ENCODE measurements around the gene ITPKA. TPM values are rescaled to one million over a fixed set of nuclear protein-coding genes. Genes with fewer than 3 reads are reported as not detected.

Gene ITPKA
- total RNA-seq, 1 donor from 2014 or later, result 1.5 TPM

GRCh38 chr15:41492597-41493204 lies 973 bp upstream of the ITPKA start:
- peaks cover 2% of the 10 kb centered on the region for H3K36me3 Mint-ChIP-seq (ENCODE audit: low read depth)
- no peaks in the 10 kb centered on the region for H3K9me3 Mint-ChIP-seq
- peaks cover 61% of the 10 kb centered on the region for H3K27me3 Mint-ChIP-seq (ENCODE audit: low read depth)
- DNase-seq (ENCODE audit: low read depth, low spot score), result no peak
- TF ChIP-seq CTCF (conservative IDR thresholded peaks at IDR 0.05), result no peak
- H3K4me3 Mint-ChIP-seq, result peak overlapping the region; percentile 82
- no peak overlapping the region for H3K27ac Mint-ChIP-seq (ENCODE audit: unreplicated experiment)
- peaks cover 16% of the 10 kb centered on the region for H3K4me1 Mint-ChIP-seq

- no peak for TF ChIP-seq CTCF (conservative IDR thresholded peaks at IDR 0.05)
- no peak overlapping the region for H3K4me3 Mint-ChIP-seq
- H3K4me1 Mint-ChIP-seq, result peaks cover 12% of the 10 kb centered on the region
- no peak overlapping the region for H3K27ac Mint-ChIP-seq (ENCODE audit: unreplicated experiment)
- no peaks in the 10 kb centered on the region for H3K36me3 Mint-ChIP-seq (ENCODE audit: low read depth)
- no peak for DNase-seq (ENCODE audit: low read depth, low spot score)
- H3K27me3 Mint-ChIP-seq (ENCODE audit: low read depth), result peaks cover 73% of the 10 kb centered on the region
- H3K9me3 Mint-ChIP-seq, result no peaks in the 10 kb centered on the region
These were observed 172 bp downstream of the ITPKA start for GRCh38 chr15:41493902-41494189.

- TF ChIP-seq CTCF (conservative IDR thresholded peaks at IDR 0.05), result peak; percentile 18
- no peaks in the 10 kb centered on the region for H3K36me3 Mint-ChIP-seq (ENCODE audit: low read depth)
- no peaks in the 10 kb centered on the region for H3K9me3 Mint-ChIP-seq
- H3K27ac Mint-ChIP-seq (ENCODE audit: unreplicated experiment), result no peak overlapping the region
- peaks cover 12% of the 10 kb centered on the region for H3K4me1 Mint-ChIP-seq
- DNase-seq (ENCODE audit: low read depth, low spot score), result peak; percentile 33
- peak overlapping the region; percentile 71 for H3K4me3 Mint-ChIP-seq
- H3K27me3 Mint-ChIP-seq (ENCODE audit: low read depth), result peaks cover 78% of the 10 kb centered on the region
These were observed 682 bp downstream of the ITPKA start for GRCh38 chr15:41494190-41494921.

GRCh38 chr15:41494922-41495735 lies 1.5 kb downstream of the ITPKA start:
- H3K27ac Mint-ChIP-seq (ENCODE audit: unreplicated experiment), result no peak overlapping the region
- H3K27me3 Mint-ChIP-seq (ENCODE audit: low read depth), result peaks cover 86% of the 10 kb centered on the region
- H3K4me1 Mint-ChIP-seq, result peaks cover 11% of the 10 kb centered on the region
- no peaks in the 10 kb centered on the region for H3K9me3 Mint-ChIP-seq
- no peaks in the 10 kb centered on the region for H3K36me3 Mint-ChIP-seq (ENCODE audit: low read depth)
- TF ChIP-seq CTCF (conservative IDR thresholded peaks at IDR 0.05), result peak; percentile 14
- DNase-seq (ENCODE audit: low read depth, low spot score), result peak; percentile 16
- H3K4me3 Mint-ChIP-seq, result peak overlapping the region; percentile 78

GRCh38 chr15:41495736-41496599 lies 2.3 kb downstream of the ITPKA start:
- Mint-ChIP-seq H3K4me1 (peaks cover 9% of the 10 kb centered on the region), H3K27ac (ENCODE audit: unreplicated experiment) (no peak overlapping the region), H3K4me3 (peak overlapping the region; percentile 78)

More at GRCh38 chr15:41495736-41496599, 2.3 kb downstream of the ITPKA start:
- TF ChIP-seq CTCF (conservative IDR thresholded peaks at IDR 0.05), result no peak
- H3K9me3 Mint-ChIP-seq, result no peaks in the 10 kb centered on the region
- H3K27me3 Mint-ChIP-seq (ENCODE audit: low read depth), result peaks cover 91% of the 10 kb centered on the region
- no peaks in the 10 kb centered on the region for H3K36me3 Mint-ChIP-seq (ENCODE audit: low read depth)
- peak; percentile 13 for DNase-seq (ENCODE audit: low read depth, low spot score)

All from neural crest cell (in vitro differentiated cells).